NB4 (cell line): ENCODE measurements around the gene PDZRN3.

Source experiments
- CTCF ChIP-seq: IDR thresholded peaks from one replicate; pipeline ENCODE4 v1.5.1; 2012; ENCODE audit warnings: low read depth, low read length
- MAX ChIP-seq: IDR thresholded peaks from 2 replicates; pipeline ENCODE4 v1.6.1; 2011; ENCODE audit warnings: low read depth, low read length
- POLR2A ChIP-seq: IDR thresholded peaks from 2 replicates; pipeline ENCODE4 v1.6.1; 2011; ENCODE audit warnings: mild to moderate bottlenecking; ENCODE audit not compliant: insufficient read length; ENCODE audit errors: extremely low read depth

- no peak for TF ChIP-seq CTCF
- TF ChIP-seq POLR2A = no peak
- TF ChIP-seq MAX = no peak
Observed at GRCh38 chr3:73592154-73593144, 32.3 kb downstream of the PDZRN3 start.
